Fibroblast of lung (primary cell): ENCODE results near the gene DHRS7C.

ENCODE experiments used
- CTCF ChIP-seq, 2 donors: IDR thresholded peaks in 1 of 2; conservative IDR thresholded peaks in 1 of 2; 1 replicate in 1 of 2; 2 replicates in 1 of 2; pipeline ENCODE4 v1.5.1; 2011 to 2012; ENCODE audit warnings: low read length in 2 of 2, control low read depth in 1 of 2, inconsistent platforms in 1 of 2, low read depth in 1 of 2, mild to moderate bottlenecking in 1 of 2
- EZH2 ChIP-seq: IDR thresholded peaks from 2 replicates; pipeline ENCODE4 v1.5.1; 2012; ENCODE audit warnings: low read length, control low read depth, mild to moderate bottlenecking; ENCODE audit errors: missing control alignments

DNA sequence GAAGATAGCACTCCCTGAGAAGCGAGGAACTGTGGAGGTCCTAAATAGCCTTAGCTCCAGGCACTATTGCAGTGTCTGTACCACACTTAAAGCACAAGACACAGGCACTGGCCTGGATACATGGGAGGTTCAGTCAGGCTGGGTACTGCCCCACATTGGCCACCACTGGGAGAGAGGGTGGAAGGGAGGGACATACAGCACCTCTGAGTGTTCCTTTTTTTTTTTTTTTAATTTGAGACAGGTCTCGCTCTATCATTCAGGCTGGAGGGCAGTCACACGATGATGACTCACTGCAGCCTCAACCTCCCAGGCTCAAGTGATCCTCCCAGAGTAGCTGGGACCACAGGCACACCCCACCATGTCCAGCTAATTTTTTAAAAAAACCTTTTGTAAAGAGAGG, 29.1 kb upstream of the DHRS7C start:
- TF ChIP-seq CTCF (conservative IDR thresholded peaks at IDR 0.05 in 1 of 2, IDR thresholded peaks at IDR 0.05 in 1 of 2; ENCODE audit: low read depth in 1 of 2, low read length in 2 of 2) (no peak), EZH2 (no peak)
